NT2/D1 (cell line): ENCODE measurements around the gene ZNF232.
A peak's percentile ranks its signal among the peaks of the same experiment; 100 is the strongest.

Experiments
- DNase-seq: peaks from one replicate; pipeline ENCODE4 v3.0.0-alpha.2; 2011; ENCODE audit warnings: low read depth, low spot score
- H3K27me3 ChIP-seq: 2 replicates; pipeline ENCODE4 v1.6.0; 2011; ENCODE audit warnings: mild to moderate bottlenecking; ENCODE audit not compliant: insufficient read length, insufficient read depth
- H3K36me3 ChIP-seq: 2 replicates; pipeline ENCODE4 v1.6.1; 2011; ENCODE audit warnings: mild to moderate bottlenecking, low read length, mixed read lengths; ENCODE audit not compliant: insufficient read depth, insufficient read length
- H3K4me1 ChIP-seq: 2 replicates; pipeline ENCODE4 v1.5.1; 2011; ENCODE audit not compliant: insufficient read depth, insufficient read length
- H3K4me3 ChIP-seq: 2 replicates; pipeline ENCODE4 v1.5.1; 2011; ENCODE audit warnings: low read depth; ENCODE audit not compliant: insufficient read length
- H3K9ac ChIP-seq: 2 replicates; pipeline ENCODE4 v1.6.0; 2011; ENCODE audit warnings: low read depth; ENCODE audit not compliant: insufficient read length
- H3K9me3 ChIP-seq: 2 replicates; pipeline ENCODE4 v1.5.1; 2011; ENCODE audit warnings: mild to moderate bottlenecking, low read length; ENCODE audit not compliant: insufficient read depth
- SUZ12 ChIP-seq: IDR thresholded peaks from 2 replicates; pipeline ENCODE4 v1.6.1; 2011; ENCODE audit not compliant: insufficient read length, insufficient read depth; ENCODE audit errors: extremely low read depth
- YY1 ChIP-seq: IDR thresholded peaks from 2 replicates; pipeline ENCODE4 v1.6.1; 2011; ENCODE audit not compliant: insufficient read length, insufficient read depth
- ZNF274 ChIP-seq: IDR thresholded peaks from 2 replicates; pipeline ENCODE4 v1.6.1; 2011; ENCODE audit warnings: mild to moderate bottlenecking, low read depth, low read length

ZNF232 gene

GRCh38 chr17:5115673-5116651, 4.3 kb upstream of the ZNF232 start, which contains the start of gene USP6:
TSS of gene USP6 (plus strand) at chr17:5116032. CDS start at chr17:5130368, 14,336 bp downstream.
- no peak for DNase-seq
- no peaks in the 10 kb centered on the region for H3K9me3 ChIP-seq
- H3K27me3 ChIP-seq: no peaks in the 10 kb centered on the region
- no peak for TF ChIP-seq ZNF274
- no peak for TF ChIP-seq SUZ12
- no peak for TF ChIP-seq YY1
- no peak within 1 kb of the TSS for H3K4me3 ChIP-seq
- no peaks in the 10 kb centered on the region for H3K4me1 ChIP-seq
- H3K9ac ChIP-seq: no peak within 1 kb of the TSS
- H3K36me3 ChIP-seq: peaks cover 8% of the 10 kb centered on the region

DNA sequence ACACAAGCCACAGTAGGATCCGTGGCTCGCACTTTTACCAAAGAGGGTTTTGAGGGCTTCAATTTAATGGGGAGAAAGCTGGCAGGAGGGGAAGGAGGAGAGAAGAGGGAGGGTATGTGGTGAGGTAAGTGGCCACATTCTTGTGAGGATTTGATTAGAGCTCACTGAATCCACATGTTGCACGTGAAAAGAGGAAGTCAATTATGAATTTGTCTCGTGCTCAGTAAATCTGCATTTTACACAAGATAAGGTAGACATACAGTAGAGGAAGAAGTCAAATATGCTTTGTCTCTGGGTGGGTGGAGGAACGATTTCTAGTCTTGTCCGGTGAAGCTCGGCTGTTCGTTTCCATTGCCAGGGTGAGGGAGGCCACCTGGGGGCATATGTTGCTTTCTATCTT, 862 bp downstream of the ZNF232 start:
- peaks cover 47% of the 10 kb centered on the region for H3K36me3 ChIP-seq
- H3K27me3 ChIP-seq: no peaks in the 10 kb centered on the region
- DNase-seq: no peak
- H3K4me1 ChIP-seq: no peaks in the 10 kb centered on the region
- no peaks in the 10 kb centered on the region for H3K9me3 ChIP-seq
- peak overlapping the region; percentile 92 for H3K9ac ChIP-seq
- peak overlapping the region; percentile 94 for H3K4me3 ChIP-seq
- TF ChIP-seq SUZ12: no peak
- no peak for TF ChIP-seq ZNF274
- no peak for TF ChIP-seq YY1

DNA sequence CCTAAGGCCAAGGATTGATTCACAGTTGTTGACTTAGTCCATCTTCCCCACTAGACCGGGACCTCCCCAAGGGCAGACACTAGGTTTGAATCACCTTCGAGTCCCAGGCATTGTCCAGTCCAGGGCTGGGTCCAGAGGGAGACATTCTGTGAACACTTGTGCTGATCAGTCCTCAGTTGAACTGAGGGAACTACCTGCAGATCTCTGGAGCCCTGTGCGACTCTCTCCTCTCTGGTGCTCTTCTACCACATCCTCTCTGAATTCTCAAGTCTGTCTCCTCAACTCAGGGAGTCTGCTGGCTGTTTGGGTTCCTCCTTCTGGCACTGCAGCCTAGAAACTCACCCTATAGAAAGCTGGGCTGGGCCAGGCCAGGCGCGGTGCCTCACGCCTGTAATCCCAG, 10.8 kb downstream of the ZNF232 start:
- no peak overlapping the region for H3K4me3 ChIP-seq
- no peak for DNase-seq
- peaks cover 6% of the 10 kb centered on the region for H3K36me3 ChIP-seq
- no peaks in the 10 kb centered on the region for H3K4me1 ChIP-seq
- H3K27me3 ChIP-seq: peaks cover 3% of the 10 kb centered on the region
- peaks cover 10% of the 10 kb centered on the region for H3K9me3 ChIP-seq
- TF ChIP-seq ZNF274 (no peak), SUZ12 (no peak), YY1 (no peak)
- H3K9ac ChIP-seq: no peak overlapping the region

GRCh38 chr17:5099271-5099670, 12.4 kb downstream of the ZNF232 start:
- Histone ChIP-seq H3K4me3 (no peak overlapping the region), H3K36me3 (peaks cover 2% of the 10 kb centered on the region)
- TF ChIP-seq YY1 (no peak), SUZ12 (no peak), ZNF274 (no peak)

GRCh38 chr17:5097101-5097834, 14.4 kb downstream of the ZNF232 start:
- peak; percentile 71 for DNase-seq
- H3K27me3 ChIP-seq: peaks cover 3% of the 10 kb centered on the region
- H3K4me1 ChIP-seq: no peaks in the 10 kb centered on the region
- TF ChIP-seq YY1: no peak
- no peak for TF ChIP-seq SUZ12
- no peak for TF ChIP-seq ZNF274
- H3K4me3 ChIP-seq: peak overlapping the region; percentile 76
- peaks cover 5% of the 10 kb centered on the region for H3K36me3 ChIP-seq
- H3K9ac ChIP-seq: peak overlapping the region; percentile 74
- H3K9me3 ChIP-seq: peaks cover 46% of the 10 kb centered on the region

More at GRCh38 chr17:5099271-5099670, 12.4 kb downstream of the ZNF232 start:
- no peak overlapping the region for H3K9ac ChIP-seq
- H3K4me1 ChIP-seq: no peaks in the 10 kb centered on the region
- peaks cover 26% of the 10 kb centered on the region for H3K9me3 ChIP-seq
- H3K27me3 ChIP-seq: peaks cover 3% of the 10 kb centered on the region
- DNase-seq: no peak

GRCh38 chr17:5096731-5097100, 15.0 kb downstream of the ZNF232 start:
- TF ChIP-seq ZNF274 (no peak), YY1 (no peak), SUZ12 (no peak)
- Histone ChIP-seq H3K9me3 (peaks cover 51% of the 10 kb centered on the region), H3K27me3 (peaks cover 3% of the 10 kb centered on the region), H3K4me1 (no peaks in the 10 kb centered on the region), H3K4me3 (peak overlapping the region; percentile 76), H3K9ac (no peak overlapping the region), H3K36me3 (peaks cover 5% of the 10 kb centered on the region)
- DNase-seq: no peak
